Ascending aorta (tissue), 2 donors: ENCODE results near the gene RXYLT1. TPM values are rescaled to one million over a fixed set of nuclear protein-coding genes. Genes with fewer than 3 reads are reported as not detected.

Experiments used
- DNase-seq, 2 donors: peaks; one replicate each; pipeline ENCODE4 v3.0.0-alpha.2; 2019; ENCODE audit warnings: low spot score in 2 of 2
- H3K27ac ChIP-seq, 2 donors: fragments of 200-600 bp; sonication (generic); one replicate each; pipeline ENCODE4 v1.5.1; 2016 to 2017; ENCODE audit warnings: mild to moderate bottlenecking in 1 of 2
- H3K27me3 ChIP-seq: fragments of 200-600 bp; sonication (generic); one replicate; pipeline ENCODE4 v1.5.1; 2017
- H3K36me3 ChIP-seq, 2 donors: fragments of 200-600 bp; sonication (generic); one replicate each; pipeline ENCODE4 v1.5.1; 2016
- H3K4me1 ChIP-seq, 2 donors: fragments of 200-600 bp; sonication (generic); one replicate each; pipeline ENCODE4 v1.5.1; 2016 to 2017; ENCODE audit warnings: mild to moderate bottlenecking in 1 of 2
- H3K4me3 ChIP-seq, 2 donors: fragments of 200-600 bp; sonication (generic); one replicate each; pipeline ENCODE4 v1.5.1; 2016 to 2017; ENCODE audit warnings: mild to moderate bottlenecking in 1 of 2
- H3K9me3 ChIP-seq, 2 donors: fragments of 200-600 bp; sonication (generic); one replicate each; pipeline ENCODE4 v1.5.1; 2016
- intact Hi-C: fragments of 100-400 bp; cut with DNase I; formaldehyde crosslinking; loops from one replicate; pipeline ENCODE4 v1.15.1; 2023
- total RNA-seq: library from RNA; depleted of rRNA; stranded (reverse); fragments of >200 nt; gene quantifications from one replicate; pipeline ENCODE4 v1.1.0, GENCODE V29; 2016
- TF ChIP-seq, protein P1 (sequence below), 3 experiments: fragments of 200-600 bp in 2 of 3; fragments of 450-650 bp in 1 of 3; sonication (generic) in 2 of 3; IDR thresholded peaks; one replicate each; pipeline ENCODE4 v1.5.1; 2016 to 2019; ENCODE audit warnings: antibody characterized with exemption in 3 of 3, mild to moderate bottlenecking in 1 of 3, moderate library complexity in 1 of 3

Gene RXYLT1
- total RNA-seq, 1 donor from 2014 or later, result 1.5 TPM

DNA sequence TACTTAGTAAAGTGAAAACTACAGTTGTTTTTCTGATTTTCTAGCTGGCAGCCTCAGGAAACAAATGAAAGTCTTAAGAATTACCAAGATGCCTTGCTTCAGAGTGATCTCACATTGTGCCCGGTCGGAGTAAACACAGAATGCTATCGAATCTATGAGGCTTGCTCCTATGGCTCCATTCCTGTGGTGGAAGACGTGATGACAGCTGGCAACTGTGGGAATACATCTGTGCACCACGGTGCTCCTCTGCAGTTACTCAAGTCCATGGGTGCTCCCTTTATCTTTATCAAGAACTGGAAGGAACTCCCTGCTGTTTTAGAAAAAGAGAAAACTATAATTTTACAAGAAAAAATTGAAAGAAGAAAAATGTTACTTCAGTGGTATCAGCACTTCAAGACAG, 28.9 kb downstream of the RXYLT1 start:
- Histone ChIP-seq H3K36me3 (peaks cover 0 to 18% of the 10 kb centered on the region in 2 donors), H3K4me3 (no peak overlapping the region), H3K27me3 (no peaks in the 10 kb centered on the region), H3K27ac (no peak overlapping the region), H3K4me1 (no peaks in the 10 kb centered on the region), H3K9me3 (no peaks in the 10 kb centered on the region)
- TF ChIP-seq, protein P1, sequence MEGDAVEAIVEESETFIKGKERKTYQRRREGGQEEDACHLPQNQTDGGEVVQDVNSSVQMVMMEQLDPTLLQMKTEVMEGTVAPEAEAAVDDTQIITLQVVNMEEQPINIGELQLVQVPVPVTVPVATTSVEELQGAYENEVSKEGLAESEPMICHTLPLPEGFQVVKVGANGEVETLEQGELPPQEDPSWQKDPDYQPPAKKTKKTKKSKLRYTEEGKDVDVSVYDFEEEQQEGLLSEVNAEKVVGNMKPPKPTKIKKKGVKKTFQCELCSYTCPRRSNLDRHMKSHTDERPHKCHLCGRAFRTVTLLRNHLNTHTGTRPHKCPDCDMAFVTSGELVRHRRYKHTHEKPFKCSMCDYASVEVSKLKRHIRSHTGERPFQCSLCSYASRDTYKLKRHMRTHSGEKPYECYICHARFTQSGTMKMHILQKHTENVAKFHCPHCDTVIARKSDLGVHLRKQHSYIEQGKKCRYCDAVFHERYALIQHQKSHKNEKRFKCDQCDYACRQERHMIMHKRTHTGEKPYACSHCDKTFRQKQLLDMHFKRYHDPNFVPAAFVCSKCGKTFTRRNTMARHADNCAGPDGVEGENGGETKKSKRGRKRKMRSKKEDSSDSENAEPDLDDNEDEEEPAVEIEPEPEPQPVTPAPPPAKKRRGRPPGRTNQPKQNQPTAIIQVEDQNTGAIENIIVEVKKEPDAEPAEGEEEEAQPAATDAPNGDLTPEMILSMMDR (IDR thresholded peaks at IDR 0.05), result no peak
- no peak for DNase-seq
- intact Hi-C loops, result loop anchor here (10.0 kb wide), 1 partner anchor 394 kb away; no protein-coding TSS in a partner anchor

DNA sequence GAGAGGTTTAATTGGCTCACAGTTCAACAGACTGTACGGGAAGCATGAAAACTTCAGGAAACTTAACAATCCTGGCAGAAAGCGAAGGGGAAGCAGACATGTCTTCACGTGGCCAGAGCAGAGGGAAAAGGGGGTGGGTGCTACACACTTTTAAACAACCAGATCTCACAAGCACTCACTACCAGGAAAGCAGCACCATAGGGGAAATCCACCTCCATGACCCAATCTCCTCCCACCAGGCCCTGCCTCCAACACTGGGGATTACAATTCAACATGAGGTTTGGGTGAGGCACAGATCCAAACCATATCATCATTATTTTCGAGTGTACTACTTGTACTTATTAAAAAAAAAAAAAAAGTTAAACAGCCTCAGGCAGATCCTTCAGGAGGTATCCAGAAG, 29.9 kb downstream of the RXYLT1 start:
- intact Hi-C loops, result loop anchor here (10.0 kb wide), 1 partner anchor 395 kb away; no protein-coding TSS in a partner anchor
- TF ChIP-seq, protein P1 (IDR thresholded peaks at IDR 0.05), result no peak
- Histone ChIP-seq H3K4me1 (no peaks in the 10 kb centered on the region), H3K27ac (no peak overlapping the region), H3K4me3 (no peak overlapping the region), H3K27me3 (no peaks in the 10 kb centered on the region), H3K9me3 (no peaks in the 10 kb centered on the region), H3K36me3 (peaks cover 0 to 18% of the 10 kb centered on the region in 2 donors)
- no peak for DNase-seq

DNA sequence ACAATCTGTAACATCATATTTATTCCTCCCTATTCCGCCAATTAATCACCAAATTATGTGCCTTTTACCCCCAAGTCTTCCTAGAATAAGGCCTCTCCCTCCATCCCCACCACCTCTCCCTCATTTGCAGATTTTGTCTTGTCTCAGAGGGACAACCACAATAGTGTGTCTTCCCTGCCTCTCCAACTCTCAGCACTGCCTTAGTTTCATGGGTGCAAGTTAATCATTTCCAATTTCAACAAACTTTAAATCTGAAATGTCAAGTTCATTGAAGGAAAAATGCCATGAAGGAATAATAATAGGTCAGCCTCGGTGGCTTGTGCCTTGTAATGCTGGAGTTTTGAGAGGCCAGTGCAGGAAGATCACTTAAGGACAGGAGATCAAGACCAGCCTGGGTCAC, 31.6 kb downstream of the RXYLT1 start:
- TF ChIP-seq, protein P1 (IDR thresholded peaks at IDR 0.05), result no peak
- Histone ChIP-seq H3K9me3 (no peaks in the 10 kb centered on the region), H3K4me3 (no peak overlapping the region), H3K4me1 (no peaks in the 10 kb centered on the region), H3K27ac (no peak overlapping the region), H3K36me3 (peaks cover 0 to 13% of the 10 kb centered on the region in 2 donors), H3K27me3 (no peaks in the 10 kb centered on the region)
- intact Hi-C loops, result no loop called here
- DNase-seq, result no peak

DNA sequence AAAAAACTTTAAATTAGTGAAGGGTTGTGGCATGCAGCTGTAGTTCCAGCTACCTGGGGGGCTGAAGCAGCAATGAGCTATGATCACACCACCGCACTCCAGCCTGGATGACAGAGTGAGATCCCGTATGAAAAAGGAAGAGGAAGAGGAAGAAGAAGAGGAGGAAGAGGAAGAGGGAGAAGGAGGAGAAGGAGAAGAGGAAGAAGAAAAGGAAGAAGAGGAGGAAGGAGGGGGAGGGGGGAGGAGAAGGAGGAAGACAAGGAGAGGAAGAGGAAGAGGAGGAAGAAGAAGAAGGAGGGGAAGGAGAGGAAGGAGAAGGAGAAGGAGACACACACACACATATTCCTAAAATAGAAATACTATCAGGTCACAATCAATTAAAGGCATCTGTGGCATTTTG, 32.0 kb downstream of the RXYLT1 start:
- H3K4me3 ChIP-seq, result no peak overlapping the region
- intact Hi-C loops, result no loop called here
- no peaks in the 10 kb centered on the region for H3K9me3 ChIP-seq
- no peak overlapping the region for H3K27ac ChIP-seq
- H3K36me3 ChIP-seq, result peaks cover 0 to 13% of the 10 kb centered on the region in 2 donors
- TF ChIP-seq, protein P1 (IDR thresholded peaks at IDR 0.05), result no peak
- no peaks in the 10 kb centered on the region for H3K27me3 ChIP-seq
- DNase-seq, result no peak
- H3K4me1 ChIP-seq, result no peaks in the 10 kb centered on the region

DNA sequence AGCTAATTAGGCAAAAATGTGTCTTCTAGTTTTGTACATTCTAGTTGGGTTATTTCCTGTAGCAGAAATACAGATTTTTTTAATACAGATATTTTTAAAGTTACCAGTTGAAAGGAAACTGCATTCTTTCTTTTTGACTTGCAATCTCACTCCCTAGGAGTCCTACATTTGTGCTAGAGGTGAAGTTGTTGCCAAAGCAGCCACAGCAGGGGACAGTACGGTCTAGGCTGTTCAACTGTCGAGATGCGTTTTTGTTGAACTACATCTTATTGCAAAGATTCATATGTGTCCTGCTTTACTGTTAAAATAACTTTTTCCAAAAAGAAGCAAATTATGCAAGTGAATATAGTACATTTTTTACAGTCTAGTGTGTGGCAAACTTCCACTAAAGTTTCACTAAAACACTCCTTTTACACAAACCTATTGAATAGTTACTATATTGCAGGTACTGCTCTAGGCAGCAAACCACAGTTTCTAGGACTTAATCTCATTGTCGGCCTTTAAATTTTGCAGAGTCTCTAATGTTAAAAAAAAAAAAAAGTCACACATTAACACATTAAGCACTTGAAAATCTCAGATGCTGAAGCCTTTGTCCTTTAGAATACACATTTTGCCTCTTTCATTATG, 34.5 kb downstream of the RXYLT1 start:
- Histone ChIP-seq H3K4me3 (no peak overlapping the region), H3K36me3 (no peaks in the 10 kb centered on the region), H3K27ac (no peak overlapping the region), H3K9me3 (no peaks in the 10 kb centered on the region), H3K4me1 (no peaks in the 10 kb centered on the region), H3K27me3 (no peaks in the 10 kb centered on the region)
- TF ChIP-seq, protein P1 (IDR thresholded peaks at IDR 0.05), result no peak
- intact Hi-C loops, result no loop called here
- no peak for DNase-seq

DNA sequence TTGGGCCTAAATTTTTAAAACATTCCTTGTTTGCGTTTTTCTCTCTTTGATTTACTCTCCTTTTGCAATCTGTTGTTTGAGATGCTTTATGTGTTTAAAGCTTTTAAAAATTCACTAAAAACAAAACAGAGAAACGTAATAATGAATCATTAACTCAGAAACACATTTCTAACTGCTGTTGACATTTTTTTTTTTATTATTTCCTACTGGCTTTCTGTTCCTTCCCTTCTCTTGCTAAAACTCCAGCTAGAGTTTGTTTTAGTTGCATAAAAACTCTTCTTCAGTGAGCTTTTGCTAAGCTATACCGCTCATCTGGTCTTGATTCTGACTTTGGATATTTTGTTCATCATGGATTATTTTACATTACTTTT, 35.8 kb downstream of the RXYLT1 start:
- no peak overlapping the region for H3K4me3 ChIP-seq
- TF ChIP-seq, protein P1 (IDR thresholded peaks at IDR 0.05), result no peak
- no peaks in the 10 kb centered on the region for H3K36me3 ChIP-seq

More for the DNA sequence above, 35.8 kb downstream of the RXYLT1 start:
- H3K27ac ChIP-seq, result no peak overlapping the region
- H3K27me3 ChIP-seq, result no peaks in the 10 kb centered on the region
- intact Hi-C loops, result no loop called here
- no peaks in the 10 kb centered on the region for H3K4me1 ChIP-seq
- DNase-seq, result no peak
- no peaks in the 10 kb centered on the region for H3K9me3 ChIP-seq
